Trophoblast cell (in vitro differentiated cells and primary cell): Measurements from ENCODE around the gene CEP104.
"Not testable (repeated sequence)": the region's sequence is repeated elsewhere in the genome, so short reads cannot be mapped to it uniquely, and the experiment has no call there.

Experiments used
- DNase-seq, 2 donors: peaks; one replicate each; pipeline ENCODE4 v3.0.0-alpha.2; 2016
- H2AFZ ChIP-seq: 2 replicates; pipeline ENCODE4 v1.6.1; 2013; ENCODE audit warnings: low read length, moderate library complexity, mild to moderate bottlenecking; ENCODE audit not compliant: insufficient read depth, poor library complexity
- H2AK5ac ChIP-seq: 2 replicates; pipeline ENCODE4 v1.6.1; 2013; ENCODE audit warnings: mild to moderate bottlenecking, low read length
- H2BK120ac ChIP-seq: 2 replicates; pipeline ENCODE4 v1.6.1; 2013; ENCODE audit warnings: low read length, mild to moderate bottlenecking, moderate library complexity; ENCODE audit not compliant: insufficient read depth, poor library complexity
- H2BK12ac ChIP-seq: 2 replicates; pipeline ENCODE4 v1.6.1; 2013; ENCODE audit warnings: mild to moderate bottlenecking, low read length, moderate library complexity
- H2BK5ac ChIP-seq: 2 replicates; pipeline ENCODE4 v1.6.1; 2013; ENCODE audit warnings: low read length, low read depth, moderate library complexity, mild to moderate bottlenecking; ENCODE audit not compliant: poor library complexity
- H3K14ac ChIP-seq: 2 replicates; pipeline ENCODE4 v1.6.1; 2013; ENCODE audit warnings: mild to moderate bottlenecking, low read length
- H3K18ac ChIP-seq: 2 replicates; pipeline ENCODE4 v1.6.1; 2013; ENCODE audit warnings: mild to moderate bottlenecking, low read length
- H3K23ac ChIP-seq: 2 replicates; pipeline ENCODE4 v1.6.1; 2013; ENCODE audit warnings: low read length
- H3K27ac ChIP-seq: 2 replicates; pipeline ENCODE4 v1.5.1; 2013; ENCODE audit warnings: low read depth, mild to moderate bottlenecking, inconsistent platforms, low read length, moderate library complexity
- H3K27me3 ChIP-seq: 2 replicates; pipeline ENCODE4 v1.6.1; 2013; ENCODE audit warnings: inconsistent platforms, mild to moderate bottlenecking, low read length, moderate library complexity; ENCODE audit not compliant: insufficient read depth
- H3K36me3 ChIP-seq, 2 experiments: 1 replicate in 1 of 2; 2 replicates in 1 of 2; pipeline ENCODE4 v1.6.1; 2013; ENCODE audit warnings: low read length in 2 of 2, mild to moderate bottlenecking in 2 of 2, moderate library complexity in 1 of 2; ENCODE audit not compliant: insufficient read depth in 2 of 2, control insufficient read depth in 1 of 2
- H3K4ac ChIP-seq: 2 replicates; pipeline ENCODE4 v1.6.1; 2013; ENCODE audit warnings: low read depth, mild to moderate bottlenecking, low read length, moderate library complexity
- H3K4me1 ChIP-seq, 2 experiments: 1 replicate in 1 of 2; 2 replicates in 1 of 2; pipeline ENCODE4 v1.6.1; 2013; ENCODE audit warnings: low read length in 2 of 2, mild to moderate bottlenecking in 2 of 2, moderate library complexity in 1 of 2; ENCODE audit not compliant: insufficient read depth in 2 of 2, control insufficient read depth in 1 of 2
- H3K4me2 ChIP-seq: 2 replicates; pipeline ENCODE4 v1.6.1; 2013; ENCODE audit warnings: inconsistent platforms, mild to moderate bottlenecking, low read length, moderate library complexity
- H3K4me3 ChIP-seq: 2 replicates; pipeline ENCODE4 v1.5.1; 2013; ENCODE audit warnings: mild to moderate bottlenecking, low read depth, low read length, inconsistent platforms
- H3K79me1 ChIP-seq: one replicate; pipeline ENCODE4 v1.6.1; 2013; ENCODE audit warnings: low read length
- H3K79me2 ChIP-seq: 2 replicates; pipeline ENCODE4 v1.6.1; 2013; ENCODE audit warnings: low read length, mild to moderate bottlenecking; ENCODE audit not compliant: control insufficient read depth, insufficient read depth, poor library complexity
- H3K9ac ChIP-seq: 2 replicates; pipeline ENCODE4 v1.6.1; 2013; ENCODE audit warnings: mild to moderate bottlenecking, low read length
- H3K9me3 ChIP-seq: 2 replicates; pipeline ENCODE4 v1.6.1; 2013; ENCODE audit warnings: low read depth, mild to moderate bottlenecking, control low read depth, inconsistent platforms, low read length; ENCODE audit not compliant: insufficient read depth
- H4K12ac ChIP-seq: 2 replicates; pipeline ENCODE4 v1.6.1; 2013; ENCODE audit warnings: low read depth, mild to moderate bottlenecking, low read length, moderate library complexity
- H4K8ac ChIP-seq: 2 replicates; pipeline ENCODE4 v1.6.1; 2013; ENCODE audit warnings: low read depth, mild to moderate bottlenecking, low read length, moderate library complexity
- H4K91ac ChIP-seq: one replicate; pipeline ENCODE4 v1.6.1; 2013; ENCODE audit warnings: low read depth, mild to moderate bottlenecking, low read length, moderate library complexity
- WGBS: extraction: QIAGEN DNeasy Blood & Tissue Kit; methylation state at CpG from one replicate; pipeline ENCODE4 v1.1.7; 2013; ENCODE audit warnings: missing lambda C conversion rate; ENCODE audit not compliant: insufficient read length, insufficient coverage; ENCODE audit errors: extremely low coverage; 5-methylcytosine and 5-hydroxymethylcytosine counted together

The CEP104 gene

GRCh38 chr1:3814065-3814464, 42.9 kb downstream of the CEP104 start:
- no peak for DNase-seq
- Histone ChIP-seq H4K12ac (no peak overlapping the region), H3K23ac (no peak overlapping the region), H3K9ac (no peak overlapping the region), H4K8ac (no peak overlapping the region), H2BK5ac (no peak overlapping the region), H2AK5ac (no peak overlapping the region), H3K4me2 (no peak overlapping the region), H3K4ac (no peak overlapping the region), H2BK12ac (no peak overlapping the region), H3K79me2 (no peaks in the 10 kb centered on the region), H3K4me1 (no peaks in the 10 kb centered on the region), H3K14ac (no peak overlapping the region), H3K27ac (no peak overlapping the region), H4K91ac (no peak overlapping the region), H3K9me3 (peaks cover 4% of the 10 kb centered on the region), H3K4me3 (no peak overlapping the region), H2AFZ (no peak overlapping the region), H3K18ac (no peak overlapping the region), H2BK120ac (no peak overlapping the region), H3K36me3 (peaks cover 19 to 27% of the 10 kb centered on the region in 2 experiments), H3K27me3 (no peaks in the 10 kb centered on the region), H3K79me1 (no peaks in the 10 kb centered on the region)
- WGBS = no CpG with 5 or more reads among the region's 2 CpGs

DNA sequence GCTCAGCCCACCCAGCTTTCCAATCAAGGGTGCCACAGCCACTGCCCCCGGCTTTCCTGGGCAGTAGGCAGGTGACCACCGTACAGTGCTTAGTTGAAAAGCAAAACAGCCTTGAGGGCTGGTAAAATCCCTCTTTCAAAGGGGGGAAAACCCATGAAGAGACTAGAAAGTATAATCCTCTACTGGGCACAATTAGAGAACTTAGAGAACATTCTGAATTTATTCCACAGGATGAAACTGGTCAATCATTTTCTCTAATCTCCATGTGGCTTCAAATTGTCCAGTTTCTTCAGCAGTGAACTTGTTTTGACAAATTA, 45.5 kb downstream of the CEP104 start:
- WGBS = no CpG with 5 or more reads among the region's 2 CpGs

GRCh38 chr1:3810149-3810761, 46.8 kb downstream of the CEP104 start:
- not testable (repeated sequence) for H3K79me1 ChIP-seq, H4K91ac ChIP-seq, H3K4me1 ChIP-seq, H3K36me3 ChIP-seq, H3K4ac ChIP-seq, H2BK5ac ChIP-seq, H3K23ac ChIP-seq, H2AK5ac ChIP-seq, H4K12ac ChIP-seq, H3K27me3 ChIP-seq, H2BK12ac ChIP-seq, H4K8ac ChIP-seq, H3K4me3 ChIP-seq, H3K4me2 ChIP-seq, DNase-seq, H3K79me2 ChIP-seq, H2BK120ac ChIP-seq, H3K27ac ChIP-seq, H3K14ac ChIP-seq, H3K9ac ChIP-seq, H2AFZ ChIP-seq, H3K18ac ChIP-seq
- H3K9me3 ChIP-seq = peaks cover 23% of the 10 kb centered on the region
- no CpG with 5 or more reads among the region's 9 CpGs for WGBS

More for the DNA sequence above, 45.5 kb downstream of the CEP104 start:
- no peak overlapping the region for H3K9ac ChIP-seq
- H3K18ac ChIP-seq = no peak overlapping the region
- H3K9me3 ChIP-seq = peaks cover 13% of the 10 kb centered on the region
- H3K4ac ChIP-seq = no peak overlapping the region
- H3K79me1 ChIP-seq = no peaks in the 10 kb centered on the region
- H2BK5ac ChIP-seq = no peak overlapping the region
- no peak overlapping the region for H3K4me3 ChIP-seq
- H3K4me1 ChIP-seq = no peaks in the 10 kb centered on the region
- H2BK12ac ChIP-seq = no peak overlapping the region
- H2BK120ac ChIP-seq = no peak overlapping the region
- no peak for DNase-seq
- no peak overlapping the region for H4K8ac ChIP-seq
- no peak overlapping the region for H4K91ac ChIP-seq
- no peak overlapping the region for H2AK5ac ChIP-seq
- H3K23ac ChIP-seq = no peak overlapping the region
- no peak overlapping the region for H2AFZ ChIP-seq
- peaks cover 19 to 21% of the 10 kb centered on the region in 2 experiments for H3K36me3 ChIP-seq
- no peak overlapping the region for H3K27ac ChIP-seq
- no peak overlapping the region for H3K4me2 ChIP-seq
- no peaks in the 10 kb centered on the region for H3K79me2 ChIP-seq
- H3K27me3 ChIP-seq = no peaks in the 10 kb centered on the region
- no peak overlapping the region for H3K14ac ChIP-seq
- no peak overlapping the region for H4K12ac ChIP-seq

DNA sequence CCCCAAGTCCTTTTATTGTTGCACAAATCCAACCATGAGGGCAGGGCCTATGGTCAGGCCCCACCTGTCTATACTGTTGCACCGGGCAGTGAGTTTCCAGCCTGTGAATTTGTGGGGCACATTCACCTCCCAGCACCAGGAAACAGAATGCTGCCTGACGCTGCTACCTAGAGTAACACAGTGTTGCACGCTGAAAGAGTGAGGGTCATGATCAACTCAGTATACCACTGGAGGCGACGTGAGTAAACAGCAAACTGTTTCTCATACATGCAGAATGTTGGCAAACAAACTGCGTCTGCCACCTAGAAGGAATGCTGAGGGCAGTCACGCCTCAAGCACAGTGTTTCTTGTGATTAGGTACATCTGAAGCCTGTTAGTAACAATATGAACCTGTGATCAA, 47.3 kb downstream of the CEP104 start:
- Histone ChIP-seq H3K4me2 (no peak overlapping the region), H3K23ac (no peak overlapping the region), H3K79me1 (no peaks in the 10 kb centered on the region), H3K27me3 (no peaks in the 10 kb centered on the region), H3K79me2 (no peaks in the 10 kb centered on the region), H3K14ac (no peak overlapping the region), H4K8ac (no peak overlapping the region), H2BK5ac (no peak overlapping the region), H2BK12ac (no peak overlapping the region), H3K9ac (no peak overlapping the region), H4K12ac (no peak overlapping the region), H3K4ac (no peak overlapping the region), H3K4me3 (peak overlapping the region; percentile 13), H3K18ac (no peak overlapping the region), H4K91ac (no peak overlapping the region), H3K9me3 (peaks cover 23% of the 10 kb centered on the region), H3K27ac (no peak overlapping the region), H2AK5ac (no peak overlapping the region), H3K36me3 (peaks cover 3% of the 10 kb centered on the region in 2 experiments), H2AFZ (no peak overlapping the region), H2BK120ac (no peak overlapping the region), H3K4me1 (no peaks in the 10 kb centered on the region)
- peak in 1 of 2 donors; percentile 26 for DNase-seq
- no CpG with 5 or more reads among the region's 7 CpGs for WGBS
